ENCODE data around the gene RASSF8.

RASSF8 gene

DNA sequence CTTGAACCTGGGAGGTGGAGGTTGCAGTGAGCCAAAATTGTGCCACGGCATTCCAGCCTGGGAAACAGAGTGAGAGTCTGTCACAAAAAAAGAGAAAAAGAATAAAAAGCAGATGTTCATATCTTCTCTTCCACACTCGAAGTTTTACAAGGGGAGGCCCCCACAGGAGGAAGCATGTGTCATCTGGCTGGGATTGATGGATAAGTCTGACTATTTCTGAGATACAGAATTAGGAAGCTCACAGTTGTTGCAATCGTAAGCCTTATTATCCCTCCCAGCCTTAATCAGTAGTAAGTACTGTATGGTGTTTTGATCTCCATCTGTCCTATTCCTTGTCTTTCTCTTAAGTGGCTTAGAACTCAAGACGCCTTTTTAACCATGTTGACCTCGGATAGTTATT, 31.9 kb upstream of the RASSF8 start:
- no peaks in the 10 kb centered on the region for H3K27me3 ChIP-seq (ENCODE audit: low read depth, low read length)
- no peaks in the 10 kb centered on the region for H3K9me3 ChIP-seq (ENCODE audit: insufficient read depth, low read length)
- H3K27ac ChIP-seq (ENCODE audit: low read length): no peak overlapping the region
- no peaks in the 10 kb centered on the region for H3K4me1 ChIP-seq (ENCODE audit: low read length)
- no peaks in the 10 kb centered on the region for H4K20me1 ChIP-seq (ENCODE audit: insufficient read depth, low read length)
- no peak overlapping the region for H3K4me3 ChIP-seq (ENCODE audit: low read length)
- H3K4me2 ChIP-seq (ENCODE audit: low read length): no peak overlapping the region
- H3K9ac ChIP-seq (ENCODE audit: low read length): no peak overlapping the region
- H3K79me2 ChIP-seq (ENCODE audit: low read length): no peaks in the 10 kb centered on the region
- H3K36me3 ChIP-seq (replicated peaks; ENCODE audit: low read depth, low read length): no peaks in the 10 kb centered on the region
- TF ChIP-seq EZH2phosphoT487 (IDR thresholded peaks at IDR 0.05; ENCODE audit: low read depth) (no peak), CTCF (IDR thresholded peaks at IDR 0.05; ENCODE audit: low read depth, low read length) (no peak)
- no peak overlapping the region for H2AFZ ChIP-seq (ENCODE audit: low read depth, low read length)

GRCh38 chr12:25929142-25929541, 29.3 kb upstream of the RASSF8 start:
- no peak overlapping the region for H3K4me3 ChIP-seq (ENCODE audit: low read length)
- no peaks in the 10 kb centered on the region for H4K20me1 ChIP-seq (ENCODE audit: insufficient read depth, low read length)
- no peaks in the 10 kb centered on the region for H3K79me2 ChIP-seq (ENCODE audit: low read length)
- TF ChIP-seq EZH2phosphoT487 (IDR thresholded peaks at IDR 0.05; ENCODE audit: low read depth) (no peak), CTCF (IDR thresholded peaks at IDR 0.05; ENCODE audit: low read depth, low read length) (no peak)
- H2AFZ ChIP-seq (ENCODE audit: low read depth, low read length): no peak overlapping the region
- H3K4me2 ChIP-seq (ENCODE audit: low read length): no peak overlapping the region
- H3K9ac ChIP-seq (ENCODE audit: low read length): no peak overlapping the region
- H3K36me3 ChIP-seq (replicated peaks; ENCODE audit: low read depth, low read length): no peaks in the 10 kb centered on the region
- peaks cover 15% of the 10 kb centered on the region for H3K4me1 ChIP-seq (ENCODE audit: low read length)
- no peak overlapping the region for H3K27ac ChIP-seq (ENCODE audit: low read length)
- no peaks in the 10 kb centered on the region for H3K27me3 ChIP-seq (ENCODE audit: low read depth, low read length)
- no peaks in the 10 kb centered on the region for H3K9me3 ChIP-seq (ENCODE audit: insufficient read depth, low read length)

DNA sequence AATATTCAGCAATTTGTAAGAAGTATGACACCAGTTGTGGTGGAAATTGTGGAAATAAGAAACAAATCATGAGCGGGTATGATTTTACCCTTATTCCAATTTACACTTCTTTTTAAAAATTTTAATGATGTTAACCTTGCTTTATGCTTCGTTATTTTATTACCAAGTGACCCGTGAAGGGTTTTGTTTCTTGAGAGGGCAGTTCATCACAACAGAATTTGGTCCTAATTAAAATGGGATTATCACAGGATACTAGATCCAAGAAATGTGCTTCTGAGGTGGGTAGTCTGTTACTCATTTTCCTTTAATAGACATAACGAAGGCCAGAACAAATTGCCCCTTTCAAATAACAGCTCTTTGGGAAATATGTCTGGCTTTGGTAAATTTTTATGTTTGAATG, 25.5 kb upstream of the RASSF8 start:
- Histone ChIP-seq H3K27me3 (ENCODE audit: low read depth, low read length) (no peaks in the 10 kb centered on the region), H3K4me1 (ENCODE audit: low read length) (peaks cover 19% of the 10 kb centered on the region), H3K36me3 (replicated peaks; ENCODE audit: low read depth, low read length) (no peaks in the 10 kb centered on the region), H3K9me3 (ENCODE audit: insufficient read depth, low read length) (no peaks in the 10 kb centered on the region), H2AFZ (ENCODE audit: low read depth, low read length) (no peak overlapping the region), H3K4me3 (ENCODE audit: low read length) (no peak overlapping the region), H3K79me2 (ENCODE audit: low read length) (no peaks in the 10 kb centered on the region), H4K20me1 (ENCODE audit: insufficient read depth, low read length) (no peaks in the 10 kb centered on the region), H3K27ac (ENCODE audit: low read length) (no peak overlapping the region), H3K9ac (ENCODE audit: low read length) (no peak overlapping the region), H3K4me2 (ENCODE audit: low read length) (no peak overlapping the region)
- TF ChIP-seq EZH2phosphoT487 (IDR thresholded peaks at IDR 0.05; ENCODE audit: low read depth) (no peak), CTCF (IDR thresholded peaks at IDR 0.05; ENCODE audit: low read depth, low read length) (no peak)

GRCh38 chr12:25934456-25934855, 24.0 kb upstream of the RASSF8 start:
- no peak overlapping the region for H3K27ac ChIP-seq (ENCODE audit: low read length)
- H3K79me2 ChIP-seq (ENCODE audit: low read length): no peaks in the 10 kb centered on the region
- H3K36me3 ChIP-seq (replicated peaks; ENCODE audit: low read depth, low read length): no peaks in the 10 kb centered on the region
- no peak overlapping the region for H2AFZ ChIP-seq (ENCODE audit: low read depth, low read length)
- H3K4me3 ChIP-seq (ENCODE audit: low read length): no peak overlapping the region
- peak overlapping the region; percentile 9; the same call in 1 of the 2 replicates for H3K9ac ChIP-seq (ENCODE audit: low read length)
- H4K20me1 ChIP-seq (ENCODE audit: insufficient read depth, low read length): no peaks in the 10 kb centered on the region
- peak overlapping the region; percentile 42 for H3K4me2 ChIP-seq (ENCODE audit: low read length)
- no peak for TF ChIP-seq CTCF (IDR thresholded peaks at IDR 0.05; ENCODE audit: low read depth, low read length)
- TF ChIP-seq EZH2phosphoT487 (IDR thresholded peaks at IDR 0.05; ENCODE audit: low read depth): no peak
- H3K27me3 ChIP-seq (ENCODE audit: low read depth, low read length): no peaks in the 10 kb centered on the region
- peaks cover 24% of the 10 kb centered on the region for H3K4me1 ChIP-seq (ENCODE audit: low read length)
- H3K9me3 ChIP-seq (ENCODE audit: insufficient read depth, low read length): no peaks in the 10 kb centered on the region
